Endodermal cell (in vitro differentiated cells): ENCODE results near the gene SLC31A1. TPM values are rescaled to one million over a fixed set of nuclear protein-coding genes. Genes with fewer than 3 reads are reported as not detected.

Source experiments
- DNase-seq: peaks from one replicate; pipeline ENCODE4 v3.0.0-alpha.2; 2017
- H3K27ac ChIP-seq: 2 replicates; pipeline ENCODE4 v1.5.1; 2013; ENCODE audit warnings: mild to moderate bottlenecking, low read depth, low read length, moderate library complexity
- H3K27me3 ChIP-seq: 2 replicates; pipeline ENCODE4 v1.6.1; 2013; ENCODE audit warnings: mild to moderate bottlenecking, low read length, moderate library complexity; ENCODE audit not compliant: insufficient read depth, control insufficient read depth, poor library complexity, severe bottlenecking
- H3K36me3 ChIP-seq: 2 replicates; pipeline ENCODE4 v1.7.0; 2013; ENCODE audit warnings: mild to moderate bottlenecking, low read length, moderate library complexity; ENCODE audit not compliant: control insufficient read depth, insufficient read depth
- H3K4me1 ChIP-seq: one replicate; pipeline ENCODE4 v1.7.0; 2013; ENCODE audit warnings: low read length; ENCODE audit not compliant: control insufficient read depth, insufficient read depth
- H3K4me3 ChIP-seq: 2 replicates; pipeline ENCODE4 v1.5.1; 2013; ENCODE audit warnings: mild to moderate bottlenecking, low read length, moderate library complexity
- H3K9ac ChIP-seq: 2 replicates; pipeline ENCODE4 v1.6.1; 2013; ENCODE audit warnings: mild to moderate bottlenecking, low read length, moderate library complexity; ENCODE audit not compliant: poor library complexity, severe bottlenecking; ENCODE audit errors: extremely low read depth
- H3K9me3 ChIP-seq: 2 replicates; pipeline ENCODE4 v1.6.1; 2013; ENCODE audit warnings: mild to moderate bottlenecking, low read length, moderate library complexity; ENCODE audit not compliant: control insufficient read depth
- H3K27ac Mint-ChIP-seq: 2 replicates; pipeline ENCODE4 v1.8.0; 2020; ENCODE audit warnings: mixed read lengths
- H3K27me3 Mint-ChIP-seq: 2 replicates; pipeline ENCODE4 v1.8.0; 2021; ENCODE audit warnings: mild to moderate bottlenecking, mixed read lengths; ENCODE audit not compliant: insufficient read depth
- H3K36me3 Mint-ChIP-seq: 2 replicates; pipeline ENCODE4 v1.8.0; 2020; ENCODE audit warnings: low read depth, mixed read lengths
- H3K4me1 Mint-ChIP-seq: 2 replicates; pipeline ENCODE4 v1.8.0; 2020; ENCODE audit warnings: mixed read lengths
- H3K4me3 Mint-ChIP-seq: 2 replicates; pipeline ENCODE4 v1.8.0; 2020; ENCODE audit warnings: mild to moderate bottlenecking, moderate library complexity, mixed read lengths
- H3K9me3 Mint-ChIP-seq: 2 replicates; pipeline ENCODE4 v1.8.0; 2020; ENCODE audit warnings: mild to moderate bottlenecking, mixed read lengths
- CTCF ChIP-seq: fragments of 200-600 bp; sonication (generic); conservative IDR thresholded peaks from 2 replicates; pipeline ENCODE4 v1.5.0; 2021; ENCODE audit warnings: antibody characterized with exemption, mild to moderate bottlenecking
- WGBS, 2 experiments: methylation state at CpG; one replicate each; pipeline versions ENCODE4 v1.1.5 to v1.1.7; 2013; ENCODE audit warnings: missing lambda C conversion rate in 2 of 2, mixed read lengths in 1 of 2; ENCODE audit not compliant: insufficient coverage in 1 of 2, insufficient read length in 1 of 2; 5-methylcytosine and 5-hydroxymethylcytosine counted together
- total RNA-seq, 2 donors: library from RNA; stranded (reverse); fragmentation: NEBNext Ultra II Directional in 1 of 2; extraction: Animal tissue kit (Norgen Biotek cat#: 25700) in 1 of 2; gene quantifications; 2 replicates in 1 of 2; 3 replicates in 1 of 2; pipeline ENCODE4 v1.2.1, GENCODE V29; 2021

Gene SLC31A1
- total RNA-seq, 2 donors from 2014 or later, result 29.1 to 32.4 TPM

DNA sequence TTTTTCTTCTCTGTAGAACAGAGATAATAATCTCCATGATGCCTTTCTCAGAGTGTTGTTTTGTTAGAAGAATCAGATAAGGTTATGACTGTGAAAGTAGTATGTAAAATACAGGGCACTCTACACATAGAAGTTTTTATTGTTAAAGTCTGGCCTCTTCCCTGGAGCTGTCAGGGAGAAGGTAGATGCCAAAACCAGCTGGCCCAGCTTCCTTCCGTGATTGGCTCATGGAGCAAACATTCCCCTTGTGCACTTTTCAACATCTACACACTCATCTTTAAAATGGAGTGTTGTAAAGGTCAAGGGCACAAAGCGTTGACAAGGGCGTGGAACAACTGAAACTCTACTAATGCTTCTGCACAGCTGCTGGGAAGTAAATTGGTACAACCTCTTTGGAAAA is 89.2 kb downstream of the SLC31A1 start:
- Mint-ChIP-seq H3K4me3 (no peak overlapping the region), H3K36me3 (no peaks in the 10 kb centered on the region), H3K27ac (no peak overlapping the region), H3K4me1 (no peaks in the 10 kb centered on the region), H3K9me3 (no peaks in the 10 kb centered on the region), H3K27me3 (no peaks in the 10 kb centered on the region)
- H3K27me3 ChIP-seq, result no peaks in the 10 kb centered on the region
- no peak for TF ChIP-seq CTCF
- no peak overlapping the region for H3K27ac ChIP-seq
- no peaks in the 10 kb centered on the region for H3K9me3 ChIP-seq
- H3K36me3 ChIP-seq, result no peaks in the 10 kb centered on the region
- DNase-seq, result no peak
- H3K4me1 ChIP-seq, result no peaks in the 10 kb centered on the region
- H3K4me3 ChIP-seq, result no peak overlapping the region
- 91% methylated on average over 3 of the region's 3 CpGs; no CpG with 5 or more reads in 1 of the 2 experiments for WGBS, 2 experiments
- no peak overlapping the region for H3K9ac ChIP-seq

DNA sequence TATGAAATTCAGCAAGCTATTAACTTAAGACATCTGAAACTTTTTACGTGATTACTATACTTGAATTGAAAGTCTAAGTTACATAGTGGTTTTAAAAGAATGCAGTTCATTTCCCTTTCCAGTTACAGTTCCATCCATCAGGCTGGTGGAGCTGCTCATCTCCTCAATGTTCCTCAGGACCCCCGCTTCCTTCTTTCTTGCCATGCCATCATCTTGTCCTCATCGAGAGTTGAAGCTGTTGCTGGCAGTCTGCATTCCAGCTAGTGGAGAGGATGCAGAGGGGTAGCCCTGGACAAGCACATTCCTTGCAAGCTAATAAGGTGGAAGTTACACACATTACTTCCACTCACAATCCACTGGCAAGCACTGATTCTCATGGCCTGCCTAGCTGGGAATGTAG is 90.6 kb downstream of the SLC31A1 start:
- H3K9me3 Mint-ChIP-seq, result no peaks in the 10 kb centered on the region
- H3K4me3 ChIP-seq, result no peak overlapping the region
- H3K27me3 Mint-ChIP-seq, result no peaks in the 10 kb centered on the region
- no peak overlapping the region for H3K9ac ChIP-seq
- no peak overlapping the region for H3K4me3 Mint-ChIP-seq
- no peak overlapping the region for H3K27ac Mint-ChIP-seq
- no peak for TF ChIP-seq CTCF
- peak; percentile 21 for DNase-seq
- no peaks in the 10 kb centered on the region for H3K9me3 ChIP-seq
- H3K4me1 ChIP-seq, result no peaks in the 10 kb centered on the region
- H3K4me1 Mint-ChIP-seq, result no peaks in the 10 kb centered on the region
- 80% methylated on average over 3 of the region's 3 CpGs; no CpG with 5 or more reads in 1 of the 2 experiments for WGBS, 2 experiments
- no peaks in the 10 kb centered on the region for H3K27me3 ChIP-seq
- no peaks in the 10 kb centered on the region for H3K36me3 Mint-ChIP-seq
- H3K36me3 ChIP-seq, result no peaks in the 10 kb centered on the region
- H3K27ac ChIP-seq, result no peak overlapping the region

GRCh38 chr9:113313261-113313660 is 91.9 kb downstream of the SLC31A1 start:
- Mint-ChIP-seq H3K9me3 (no peaks in the 10 kb centered on the region), H3K27me3 (no peaks in the 10 kb centered on the region), H3K36me3 (no peaks in the 10 kb centered on the region), H3K4me1 (no peaks in the 10 kb centered on the region), H3K27ac (no peak overlapping the region), H3K4me3 (no peak overlapping the region)
- no peaks in the 10 kb centered on the region for H3K4me1 ChIP-seq
- no peak overlapping the region for H3K9ac ChIP-seq
- no peak overlapping the region for H3K27ac ChIP-seq
- H3K27me3 ChIP-seq, result no peaks in the 10 kb centered on the region
- no peak overlapping the region for H3K4me3 ChIP-seq
- H3K36me3 ChIP-seq, result no peaks in the 10 kb centered on the region
- 91 to 100% methylated on average over 2 to 5 of the region's 5 CpGs for WGBS, 2 experiments
- peak; percentile 12 for DNase-seq
- no peak for TF ChIP-seq CTCF
- H3K9me3 ChIP-seq, result no peaks in the 10 kb centered on the region

Other genes with a start within 250 kb of the SLC31A1 start
- gene ZNF883, start 209.4 kb upstream of the SLC31A1 start, total RNA-seq, result 10 to 100 TPM; 13.0 to 16.7 TPM
- gene ZFP37, start 164.8 kb upstream of the SLC31A1 start, total RNA-seq, result 1 to 10 TPM; 4.2 to 4.7 TPM
- 1 to 10 TPM; 1.8 to 3.1 TPM for gene SLC31A2, start 70.5 kb upstream of the SLC31A1 start, total RNA-seq
- gene FKBP15, start 267 bp upstream of the SLC31A1 start, total RNA-seq, result 10 to 100 TPM; 17.1 to 19.6 TPM
- 10 to 100 TPM; 34.7 to 39.7 TPM for gene CDC26, start 54.0 kb downstream of the SLC31A1 start, total RNA-seq
- gene PRPF4, start 54.1 kb downstream of the SLC31A1 start, total RNA-seq, result 10 to 100 TPM; 35.7 to 36.0 TPM
- gene RNF183, start 81.8 kb downstream of the SLC31A1 start, total RNA-seq, result under 1 TPM; 0.48 to 0.97 TPM
- gene WDR31, start 118.7 kb downstream of the SLC31A1 start, total RNA-seq, result 1 to 10 TPM; 4.5 to 8.4 TPM
- gene BSPRY, start 128.0 kb downstream of the SLC31A1 start, total RNA-seq, result 10 to 100 TPM; 14.1 to 17.9 TPM
- 10 to 100 TPM; 24.3 to 37.1 TPM for gene HDHD3, start 155.4 kb downstream of the SLC31A1 start, total RNA-seq
- gene ALAD, start 179.7 kb downstream of the SLC31A1 start, total RNA-seq, result 10 to 100 TPM; 40.4 to 51.9 TPM
- gene POLE3, start 189.1 kb downstream of the SLC31A1 start, total RNA-seq, result 10 to 100 TPM; 36.5 to 45.6 TPM
- 1 to 10 TPM in 1 of 2 donors, under 1 TPM in 1; 0.40 to 1.1 TPM for gene C9orf43, start 189.2 kb downstream of the SLC31A1 start, total RNA-seq
- gene RGS3, start 242.2 kb downstream of the SLC31A1 start, total RNA-seq, result 10 to 100 TPM; 20.7 to 40.3 TPM